Stimulated activated CD4-positive, alpha-beta T cell treated with anti-CD3 and anti-CD28 coated beads, TNF-alpha, amount 100 ng/mL, for 1 hour (primary cell): ENCODE data around the gene ANTXRL.
"Not testable (repeated sequence)": the region's sequence is repeated elsewhere in the genome, so short reads cannot be mapped to it uniquely, and the experiment has no call there.

Source experiments
- DNase-seq, 3 donors: peaks; one replicate each; pipeline ENCODE4 v3.0.0-alpha.2; 2020; ENCODE audit warnings: low read depth in 3 of 3, low spot score in 1 of 3

ANTXRL gene

DNA sequence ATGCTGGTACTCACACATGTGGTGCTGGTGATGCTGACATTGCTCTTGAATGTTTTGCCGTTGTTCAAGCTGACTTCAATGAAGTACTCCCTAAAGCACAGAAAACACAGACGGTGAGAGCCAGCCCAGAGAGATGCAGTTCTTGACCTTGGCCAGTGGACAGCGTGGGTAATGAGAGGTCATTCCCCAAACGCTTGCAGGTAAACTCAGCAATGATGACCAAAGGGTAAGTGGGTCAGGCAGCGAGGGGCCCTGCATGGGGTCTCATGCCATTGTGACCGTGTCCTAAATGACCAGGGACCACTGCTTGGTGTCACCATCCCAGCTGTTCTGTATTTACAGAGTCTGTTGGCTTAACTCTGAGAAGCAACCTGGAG lies 32.8 kb upstream of the ANTXRL start:
- no peak for DNase-seq

GRCh38 chr10:46254467-46254866 lies 32.3 kb upstream of the ANTXRL start:
- no peak for DNase-seq

DNA sequence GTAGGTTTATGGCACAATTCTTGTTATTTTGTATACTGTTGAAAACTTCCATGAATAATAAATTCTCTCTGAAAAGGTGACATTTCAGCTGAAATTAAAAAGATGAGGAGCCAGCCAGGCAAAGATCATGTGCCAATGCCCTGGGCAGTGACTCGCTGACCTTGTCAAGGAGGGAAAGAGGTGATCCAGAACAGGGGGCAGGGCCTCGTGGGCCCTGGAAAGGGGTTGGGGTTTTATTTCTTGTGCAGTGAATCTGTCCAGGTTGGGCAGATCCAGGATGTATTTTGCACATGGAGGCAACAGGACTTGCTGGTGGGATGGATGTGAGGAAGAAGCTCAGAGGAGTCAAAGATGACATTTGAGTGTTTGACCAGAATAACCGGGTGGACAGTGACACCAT lies 31.6 kb upstream of the ANTXRL start:
- not testable (repeated sequence) for DNase-seq

DNA sequence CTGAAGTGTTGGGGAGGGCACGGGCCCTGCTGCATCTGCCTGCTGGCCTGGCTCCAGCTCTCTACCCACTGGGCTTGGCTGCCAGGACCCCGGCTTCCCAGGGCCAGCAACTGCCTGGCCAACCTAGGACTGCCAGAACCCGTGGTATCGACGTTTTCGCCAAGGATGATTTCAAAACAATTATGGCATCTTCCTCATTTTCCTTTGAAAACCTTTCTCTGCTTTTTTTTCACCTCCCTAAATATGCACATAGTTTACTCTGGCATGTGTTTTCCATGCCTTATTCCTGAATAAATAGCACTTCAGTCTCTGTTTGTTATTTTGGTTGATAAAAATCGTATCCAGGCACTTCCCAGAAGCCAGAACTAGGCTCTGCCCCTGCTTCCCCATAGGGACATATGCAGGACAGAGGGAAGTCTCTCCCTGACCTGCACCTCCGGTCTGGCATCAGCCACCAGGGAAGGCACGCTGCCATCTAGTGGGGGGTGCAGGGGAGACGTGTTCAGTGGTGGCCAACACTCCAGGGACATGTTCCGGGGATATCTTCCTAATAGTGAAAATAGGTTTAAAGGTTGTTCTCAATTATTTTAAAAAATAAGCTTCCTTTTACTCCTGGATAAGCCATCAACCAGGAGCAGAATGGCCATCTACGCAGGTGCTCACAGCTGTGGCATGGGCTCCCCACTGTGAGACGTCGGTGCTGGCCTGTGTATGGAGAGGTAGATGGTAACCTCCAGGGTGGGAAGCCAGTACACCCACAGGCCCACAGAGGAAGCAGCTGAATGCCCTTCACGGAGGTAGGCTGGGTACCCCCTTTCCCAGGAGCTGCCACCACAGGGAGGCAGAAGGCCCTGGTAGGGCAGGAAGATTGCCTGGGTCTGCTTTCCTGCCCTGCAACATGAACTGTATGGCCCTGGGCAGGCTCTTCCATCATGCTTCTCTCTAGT lies 30.7 kb upstream of the ANTXRL start:
- peak in 1 of 3 donors; percentile 44 for DNase-seq

DNA sequence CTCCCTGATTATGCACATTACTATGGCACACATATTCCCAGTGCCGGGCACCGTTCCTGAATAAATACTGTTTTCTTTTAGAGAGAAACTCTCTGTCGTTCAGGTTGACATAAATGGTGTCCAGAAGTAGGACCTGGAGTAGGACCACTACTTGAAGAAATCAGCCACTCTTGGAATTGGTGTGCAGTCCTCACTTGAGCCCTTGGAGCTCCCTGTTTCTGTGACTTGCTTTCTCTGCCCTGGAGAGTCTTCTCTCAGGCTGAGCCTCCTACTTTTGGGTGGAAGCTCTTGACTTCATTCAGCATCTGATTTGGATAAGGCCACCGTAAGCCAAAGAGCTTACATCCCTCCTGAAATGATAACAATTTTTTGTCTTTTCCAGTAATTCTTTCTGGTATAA lies 29.7 kb upstream of the ANTXRL start:
- DNase-seq, result no peak

DNA sequence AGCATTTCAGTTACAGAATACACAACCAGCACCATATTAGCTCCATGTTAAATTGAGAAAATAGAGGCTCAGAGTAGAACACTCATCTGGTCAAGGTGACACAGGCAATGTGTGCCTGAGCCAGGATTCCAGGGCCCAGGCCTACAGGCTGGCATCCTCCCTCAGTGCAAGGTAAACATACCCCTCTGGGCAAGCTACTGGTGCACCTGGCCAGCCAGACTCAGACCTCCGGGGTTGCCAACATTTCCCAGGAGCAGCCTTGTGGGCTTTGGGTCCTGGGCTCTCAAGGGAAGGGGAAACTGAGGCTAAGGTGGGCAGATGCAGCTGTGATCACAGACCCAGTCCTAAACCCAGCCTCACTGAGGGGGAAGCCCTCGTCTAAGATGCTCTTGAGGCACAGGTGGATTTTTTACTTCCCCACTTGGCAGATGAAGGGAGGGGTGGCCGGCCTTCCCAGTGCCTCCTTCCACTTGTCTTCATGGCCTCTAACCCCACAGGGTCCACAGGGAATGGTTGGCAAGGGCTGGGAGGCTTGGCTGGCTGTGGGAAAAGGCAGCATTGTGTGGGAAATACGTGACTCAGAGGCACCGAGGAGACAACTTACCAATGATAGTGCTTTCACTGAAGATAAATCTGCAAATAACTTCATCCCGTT lies 23.8 kb upstream of the ANTXRL start:
- DNase-seq, result not testable (repeated sequence)

DNA sequence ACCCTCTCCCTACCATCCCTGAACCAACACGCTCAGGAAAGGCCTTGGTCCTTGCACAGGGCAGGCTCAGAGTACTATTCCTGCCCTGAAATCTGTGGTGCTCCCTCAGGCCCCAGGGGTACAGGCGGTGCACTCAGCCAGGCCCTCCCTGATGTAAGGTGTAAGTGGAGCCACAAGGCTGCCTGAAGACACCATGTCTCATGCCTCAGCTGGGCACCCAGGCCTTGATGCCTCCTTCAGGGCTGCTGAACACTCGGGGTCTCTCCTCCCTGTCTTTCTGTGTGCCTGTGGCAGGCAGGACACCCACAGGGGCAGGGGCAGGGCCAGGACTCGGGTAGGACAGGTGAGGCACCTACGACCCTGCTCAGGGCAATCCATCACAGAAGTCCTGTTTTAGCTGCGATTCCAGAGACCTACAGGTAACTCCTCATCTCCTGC lies 22.9 kb upstream of the ANTXRL start:
- DNase-seq, result no peak

DNA sequence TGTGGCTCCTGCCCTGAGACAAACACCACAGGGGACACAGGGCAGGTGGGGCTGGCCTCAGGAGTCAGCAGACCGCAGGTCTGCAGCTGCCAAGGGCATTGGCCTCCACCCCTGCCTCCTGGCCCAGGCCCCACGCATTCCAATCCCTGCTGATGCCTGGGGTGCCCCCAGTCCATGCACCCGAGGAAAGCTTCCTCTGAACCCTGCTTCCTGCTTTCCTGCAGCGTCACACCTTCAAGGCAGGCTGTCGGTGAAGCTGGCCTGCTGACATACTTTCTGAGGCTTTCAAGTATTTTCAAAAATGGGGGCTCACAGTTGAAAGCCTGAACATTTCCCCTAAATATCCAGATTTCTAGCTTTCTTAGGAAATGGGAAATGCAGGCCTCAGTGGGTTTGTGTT lies 22.5 kb upstream of the ANTXRL start:
- no peak for DNase-seq

GRCh38 chr10:46264737-46265368 lies 21.9 kb upstream of the ANTXRL start:
- no peak for DNase-seq

- DNase-seq, result not testable (repeated sequence)
These were observed 21.1 kb upstream of the ANTXRL start for GRCh38 chr10:46265566-46266305.

DNA sequence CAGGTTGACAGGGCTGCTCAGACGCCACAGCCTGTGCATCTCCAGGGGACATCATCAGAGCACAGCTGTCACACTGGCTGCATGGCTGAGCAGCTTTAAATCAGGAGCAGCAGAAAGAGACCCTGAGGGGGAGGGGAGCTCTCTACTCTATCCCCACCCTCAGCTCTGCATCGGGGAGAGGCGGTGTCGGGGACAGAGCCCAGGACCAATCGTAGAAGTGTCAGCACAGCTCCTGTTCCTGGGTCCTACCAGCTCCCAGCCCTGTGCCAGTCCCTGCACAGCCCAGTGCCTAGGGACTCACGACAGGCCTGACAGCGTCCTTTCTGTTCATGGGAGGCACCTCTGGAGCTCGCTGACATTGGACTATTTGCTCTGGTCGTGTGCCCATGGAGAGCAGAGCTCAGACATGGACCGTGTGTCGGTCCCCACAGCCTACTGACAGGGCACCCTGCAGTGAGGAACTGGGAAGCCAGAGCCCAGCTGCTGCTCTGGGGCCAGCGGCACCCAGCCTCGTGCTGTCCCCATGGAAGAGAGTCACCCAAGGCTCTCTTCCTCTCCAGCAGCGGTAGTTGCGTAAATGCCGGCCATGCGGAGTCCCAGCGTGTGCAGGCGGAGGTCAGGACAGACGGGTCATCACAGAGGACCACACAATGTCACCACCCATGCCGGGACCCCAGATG lies 20.4 kb upstream of the ANTXRL start:
- no peak for DNase-seq

- DNase-seq, result no peak
These were observed 19.4 kb upstream of the ANTXRL start for GRCh38 chr10:46267132-46267985.

- peak in 2 of 3 donors; percentile 27 to 32 for DNase-seq
These were observed 18.5 kb upstream of the ANTXRL start for GRCh38 chr10:46268076-46268881.

DNA sequence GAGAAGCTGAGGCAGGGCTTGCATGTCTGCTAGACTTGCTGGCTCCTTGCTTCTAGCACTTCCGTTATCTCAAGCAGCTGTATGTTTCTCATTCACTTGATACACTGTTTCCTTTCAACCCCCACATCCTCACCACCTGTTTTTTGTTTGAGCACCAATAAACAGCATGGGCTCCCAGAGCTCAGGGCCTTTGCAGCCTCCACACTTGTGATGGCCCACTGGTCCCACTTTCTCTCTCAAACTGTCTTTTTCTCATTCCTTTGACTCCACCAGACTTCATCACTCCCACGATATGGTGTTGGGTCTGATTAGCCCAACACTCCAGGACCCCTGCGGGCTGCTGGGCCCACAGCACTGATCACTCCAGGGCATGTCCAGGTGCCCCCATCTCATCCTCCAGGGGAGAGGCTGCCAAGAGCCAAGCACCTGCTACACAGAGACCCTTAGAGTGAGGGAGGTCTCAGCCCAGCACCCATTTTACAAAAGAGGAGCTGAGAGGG lies 17.2 kb upstream of the ANTXRL start:
- DNase-seq, result not testable (repeated sequence)

DNA sequence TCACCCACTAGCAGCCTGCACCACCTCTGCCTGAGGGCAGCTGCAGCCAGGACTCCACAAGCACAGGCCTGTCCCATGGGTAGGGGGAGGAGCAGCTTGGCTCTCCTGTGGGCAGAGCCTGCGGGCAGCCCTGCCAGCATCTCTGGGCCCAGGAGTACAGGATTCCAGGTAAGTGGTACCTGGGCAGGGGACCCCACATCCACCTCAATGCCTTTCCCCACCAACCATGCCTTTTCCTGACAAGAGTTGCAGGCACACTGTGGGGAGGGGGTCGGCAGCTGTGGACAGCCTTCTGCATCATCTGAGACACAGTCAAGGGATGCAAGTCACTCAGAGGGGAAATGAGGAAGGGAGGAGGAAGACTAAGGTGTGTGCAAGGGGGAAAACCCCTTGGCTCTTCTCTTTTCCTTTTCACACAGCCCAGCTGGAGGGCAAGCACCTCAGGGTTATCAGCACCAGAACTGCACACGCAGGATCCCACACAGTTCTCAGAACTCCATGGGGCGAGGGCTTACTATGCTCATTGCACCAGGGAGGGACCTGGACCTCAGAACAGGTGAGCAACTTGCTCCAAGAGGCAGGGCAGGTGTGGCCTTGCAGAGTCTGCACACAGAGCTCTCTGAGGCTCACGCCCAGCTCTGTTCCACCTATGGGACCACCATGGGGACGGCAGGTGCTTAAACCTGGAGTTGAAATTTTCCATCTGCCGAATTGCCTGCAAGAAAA lies 16.5 kb upstream of the ANTXRL start:
- DNase-seq, result no peak

DNA sequence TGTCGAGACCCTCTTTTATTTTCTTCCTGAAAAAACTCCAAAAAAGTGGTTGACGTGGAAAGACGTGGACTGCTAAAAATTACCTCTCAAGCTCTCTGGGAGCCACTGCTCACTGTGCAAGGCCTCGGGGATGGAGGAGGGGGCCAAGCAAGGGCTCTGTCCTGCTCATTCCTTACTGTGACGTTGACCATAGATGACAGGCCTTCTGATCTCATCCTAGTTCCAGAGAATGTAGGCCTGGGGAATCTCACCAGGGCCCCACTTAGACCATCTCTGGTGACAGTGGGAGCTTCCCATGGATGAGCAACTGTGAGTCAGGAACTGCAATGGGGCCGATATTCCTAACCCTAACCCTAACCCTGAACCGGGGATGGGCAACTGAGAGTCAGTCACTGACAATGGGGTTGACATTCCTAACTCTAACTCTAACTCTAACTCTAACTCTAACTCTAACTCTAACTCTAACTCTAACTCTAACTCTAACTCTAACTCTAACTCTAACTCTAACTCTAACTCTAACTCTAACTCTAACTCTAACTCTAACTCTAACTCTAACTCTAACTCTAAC lies 15.8 kb upstream of the ANTXRL start:
- DNase-seq, result not testable (repeated sequence)

DNA sequence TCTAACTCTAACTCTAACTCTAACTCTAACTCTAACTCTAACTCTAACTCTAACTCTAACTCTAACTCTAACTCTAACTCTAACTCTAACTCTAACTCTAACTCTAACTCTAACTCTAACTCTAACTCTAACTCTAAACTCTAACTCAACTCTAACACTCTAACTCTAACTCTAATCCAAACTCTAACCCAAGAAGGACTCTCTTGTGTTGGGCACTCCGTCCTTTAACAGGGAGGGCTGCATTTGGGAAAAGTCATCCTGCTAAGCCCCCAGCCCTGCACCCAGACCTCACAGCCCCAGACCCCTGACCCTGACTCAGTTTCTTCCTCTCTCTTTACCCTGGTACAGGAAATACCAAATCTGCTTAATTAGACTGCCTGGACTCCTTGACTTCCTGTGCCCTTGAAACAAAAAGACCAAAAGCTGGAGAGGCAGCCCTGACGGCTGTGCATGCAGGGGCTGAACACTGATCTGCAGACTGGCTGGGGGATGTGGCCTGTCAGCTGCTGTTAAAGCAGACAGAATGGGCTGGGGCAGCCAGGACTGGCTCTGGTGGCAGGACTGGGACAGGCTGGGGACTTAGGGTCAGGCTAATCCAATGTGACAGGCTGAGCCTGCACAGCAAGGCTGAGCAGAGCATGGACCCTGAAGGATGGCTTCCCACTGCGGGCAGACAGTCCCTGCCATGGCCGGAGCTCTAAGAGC lies 14.8 kb upstream of the ANTXRL start:
- DNase-seq, result not testable (repeated sequence)
